ENCODE data around the gene N4BP2. TPM values are rescaled to one million over a fixed set of nuclear protein-coding genes. Genes with fewer than 3 reads are reported as not detected.

The N4BP2 gene
- total RNA-seq, 1 experiment from 2014 or later: 8.5 TPM

DNA sequence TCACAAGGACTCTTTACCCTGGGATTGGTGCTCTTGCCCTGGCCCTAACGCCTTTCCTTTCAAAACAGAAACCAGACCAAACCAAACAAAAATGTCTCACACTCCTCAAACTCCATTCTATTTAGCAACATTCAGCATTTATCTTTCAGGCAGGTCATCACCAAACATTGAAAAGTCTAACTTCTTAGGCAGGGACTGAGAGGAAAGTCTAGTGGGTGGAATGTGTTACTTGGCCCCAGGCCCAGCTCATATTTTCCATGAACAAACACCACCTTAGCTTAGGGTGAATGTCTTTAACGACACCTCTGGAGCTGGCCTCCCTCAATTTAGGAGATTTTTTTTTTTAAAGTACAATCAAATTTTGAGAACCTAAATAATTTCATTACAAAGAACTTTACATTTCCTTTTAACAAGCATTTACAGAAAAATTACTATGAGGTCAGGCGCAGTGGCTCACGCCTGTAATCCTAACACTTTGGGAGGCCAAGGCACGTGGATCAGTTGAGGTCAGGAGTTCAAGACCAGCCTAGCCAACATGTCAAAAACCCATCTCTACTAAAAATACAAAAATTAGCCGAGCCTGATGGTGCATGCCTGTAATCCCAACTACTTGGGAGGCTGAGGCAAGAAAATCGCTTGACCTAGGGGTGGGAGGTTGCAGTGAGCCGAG lies 10.2 kb upstream of the N4BP2 start:
- no peaks in the 10 kb centered on the region for H3K27me3 ChIP-seq (ENCODE audit: control insufficient read depth, insufficient read depth, low read length)
- peak; percentile 83 for ATAC-seq
- ChIA-PET CTCF (interaction anchor here (0.6 to 1.0 kb wide), 2 partner anchors 132 to 263 kb away, joined by 3 to 5 read pairs; no protein-coding TSS in a partner anchor), POLR2A (no interaction called here)
- H3K4me3 ChIP-seq (ENCODE audit: low read depth in 2 of 2, low read length in 2 of 2): no peak overlapping the region
- in situ Hi-C loops (cut with HindIII; ENCODE audit: low pct_unique_long_range_greater_than_20kb, low sequenced_read_pairs): no loop called here
- peaks cover 8% of the 10 kb centered on the region for H3K4me1 ChIP-seq (ENCODE audit: control insufficient read depth, insufficient read depth, low read length)
- no peak for DNase-seq (ENCODE audit: low read depth, low spot score)
- no peaks in the 10 kb centered on the region for H3K36me3 ChIP-seq (ENCODE audit: control insufficient read depth, insufficient read depth, low read length)
- TF ChIP-seq, protein P1, sequence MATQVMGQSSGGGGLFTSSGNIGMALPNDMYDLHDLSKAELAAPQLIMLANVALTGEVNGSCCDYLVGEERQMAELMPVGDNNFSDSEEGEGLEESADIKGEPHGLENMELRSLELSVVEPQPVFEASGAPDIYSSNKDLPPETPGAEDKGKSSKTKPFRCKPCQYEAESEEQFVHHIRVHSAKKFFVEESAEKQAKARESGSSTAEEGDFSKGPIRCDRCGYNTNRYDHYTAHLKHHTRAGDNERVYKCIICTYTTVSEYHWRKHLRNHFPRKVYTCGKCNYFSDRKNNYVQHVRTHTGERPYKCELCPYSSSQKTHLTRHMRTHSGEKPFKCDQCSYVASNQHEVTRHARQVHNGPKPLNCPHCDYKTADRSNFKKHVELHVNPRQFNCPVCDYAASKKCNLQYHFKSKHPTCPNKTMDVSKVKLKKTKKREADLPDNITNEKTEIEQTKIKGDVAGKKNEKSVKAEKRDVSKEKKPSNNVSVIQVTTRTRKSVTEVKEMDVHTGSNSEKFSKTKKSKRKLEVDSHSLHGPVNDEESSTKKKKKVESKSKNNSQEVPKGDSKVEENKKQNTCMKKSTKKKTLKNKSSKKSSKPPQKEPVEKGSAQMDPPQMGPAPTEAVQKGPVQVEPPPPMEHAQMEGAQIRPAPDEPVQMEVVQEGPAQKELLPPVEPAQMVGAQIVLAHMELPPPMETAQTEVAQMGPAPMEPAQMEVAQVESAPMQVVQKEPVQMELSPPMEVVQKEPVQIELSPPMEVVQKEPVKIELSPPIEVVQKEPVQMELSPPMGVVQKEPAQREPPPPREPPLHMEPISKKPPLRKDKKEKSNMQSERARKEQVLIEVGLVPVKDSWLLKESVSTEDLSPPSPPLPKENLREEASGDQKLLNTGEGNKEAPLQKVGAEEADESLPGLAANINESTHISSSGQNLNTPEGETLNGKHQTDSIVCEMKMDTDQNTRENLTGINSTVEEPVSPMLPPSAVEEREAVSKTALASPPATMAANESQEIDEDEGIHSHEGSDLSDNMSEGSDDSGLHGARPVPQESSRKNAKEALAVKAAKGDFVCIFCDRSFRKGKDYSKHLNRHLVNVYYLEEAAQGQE (IDR thresholded peaks at IDR 0.05; ENCODE audit: insufficient read depth in 1 of 2, low read depth in 2 of 2, low read length in 1 of 2): no peak
- TF ChIP-seq, protein P2, sequence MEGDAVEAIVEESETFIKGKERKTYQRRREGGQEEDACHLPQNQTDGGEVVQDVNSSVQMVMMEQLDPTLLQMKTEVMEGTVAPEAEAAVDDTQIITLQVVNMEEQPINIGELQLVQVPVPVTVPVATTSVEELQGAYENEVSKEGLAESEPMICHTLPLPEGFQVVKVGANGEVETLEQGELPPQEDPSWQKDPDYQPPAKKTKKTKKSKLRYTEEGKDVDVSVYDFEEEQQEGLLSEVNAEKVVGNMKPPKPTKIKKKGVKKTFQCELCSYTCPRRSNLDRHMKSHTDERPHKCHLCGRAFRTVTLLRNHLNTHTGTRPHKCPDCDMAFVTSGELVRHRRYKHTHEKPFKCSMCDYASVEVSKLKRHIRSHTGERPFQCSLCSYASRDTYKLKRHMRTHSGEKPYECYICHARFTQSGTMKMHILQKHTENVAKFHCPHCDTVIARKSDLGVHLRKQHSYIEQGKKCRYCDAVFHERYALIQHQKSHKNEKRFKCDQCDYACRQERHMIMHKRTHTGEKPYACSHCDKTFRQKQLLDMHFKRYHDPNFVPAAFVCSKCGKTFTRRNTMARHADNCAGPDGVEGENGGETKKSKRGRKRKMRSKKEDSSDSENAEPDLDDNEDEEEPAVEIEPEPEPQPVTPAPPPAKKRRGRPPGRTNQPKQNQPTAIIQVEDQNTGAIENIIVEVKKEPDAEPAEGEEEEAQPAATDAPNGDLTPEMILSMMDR (IDR thresholded peaks at IDR 0.05): no peak
- TF ChIP-seq TCF7L2 (IDR thresholded peaks at IDR 0.05; ENCODE audit: low read depth, low read length): no peak
- no peak for TF ChIP-seq SIN3A (IDR thresholded peaks at IDR 0.05; ENCODE audit: borderline replicate concordance, insufficient read depth, low read depth, low read length)
- no peak for TF ChIP-seq POLR2AphosphoS5 (IDR thresholded peaks at IDR 0.05; ENCODE audit: low read depth, low read length)
- BruUV-seq (replicated peaks): no TSS peak
- peak overlapping the region; percentile 66; the same call in 1 of the 2 replicates for H3K27ac ChIP-seq (ENCODE audit: low read length)
- intact Hi-C loops (cut with micrococcal nuclease; ENCODE audit: unreplicated experiment): no loop called here
- H3K9me3 ChIP-seq (ENCODE audit: control insufficient read depth, insufficient read depth, low read depth, low read length): no peaks in the 10 kb centered on the region

DNA sequence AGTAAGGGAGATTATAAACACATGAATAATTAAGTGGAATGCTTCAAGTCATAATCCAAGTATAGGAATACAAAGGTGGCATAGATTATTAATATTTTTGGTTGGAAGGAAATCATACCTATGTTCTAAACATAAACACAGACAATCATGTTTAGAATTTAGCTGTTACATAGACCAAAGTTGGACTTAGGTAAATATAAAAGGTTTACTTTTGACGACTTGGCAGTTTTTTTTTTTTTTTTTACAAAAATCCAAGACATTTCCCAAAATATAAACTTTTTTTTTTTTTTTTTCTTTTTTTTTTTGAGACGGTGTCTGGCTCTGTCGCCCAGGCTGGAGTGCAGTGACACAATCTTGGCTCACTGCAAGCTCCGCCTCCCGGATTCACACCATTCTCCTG lies 3.5 kb upstream of the N4BP2 start:
- H3K9me3 ChIP-seq (ENCODE audit: control insufficient read depth, insufficient read depth, low read depth, low read length): no peaks in the 10 kb centered on the region
- DNase-seq (ENCODE audit: low read depth, low spot score) (no peak), ATAC-seq (no peak)
- ChIA-PET CTCF (interaction anchor here (0.6 kb wide), 1 partner anchor 558 kb away, joined by 4 read pairs; no protein-coding TSS in a partner anchor), POLR2A (no interaction called here)
- no peak overlapping the region for H3K4me3 ChIP-seq (ENCODE audit: low read depth in 2 of 2, low read length in 2 of 2)
- no peaks in the 10 kb centered on the region for H3K36me3 ChIP-seq (ENCODE audit: control insufficient read depth, insufficient read depth, low read length)
- no TSS peak for BruUV-seq (replicated peaks)
- intact Hi-C loops (cut with micrococcal nuclease; ENCODE audit: unreplicated experiment) (loop anchor here (10.0 kb wide), 1 partner anchor 262 kb away; no protein-coding TSS in a partner anchor), in situ Hi-C loops (cut with HindIII; ENCODE audit: low pct_unique_long_range_greater_than_20kb, low sequenced_read_pairs) (no loop called here)
- TF ChIP-seq SIN3A (IDR thresholded peaks at IDR 0.05; ENCODE audit: borderline replicate concordance, insufficient read depth, low read depth, low read length) (no peak), POLR2AphosphoS5 (IDR thresholded peaks at IDR 0.05; ENCODE audit: low read depth, low read length) (no peak), TCF7L2 (IDR thresholded peaks at IDR 0.05; ENCODE audit: low read depth, low read length) (no peak)
- TF ChIP-seq, protein P2 (IDR thresholded peaks at IDR 0.05): no peak
- TF ChIP-seq, protein P1 (IDR thresholded peaks at IDR 0.05; ENCODE audit: insufficient read depth in 1 of 2, low read depth in 2 of 2, low read length in 1 of 2): no peak
- H3K27ac ChIP-seq (ENCODE audit: low read length): no peak overlapping the region
- H3K27me3 ChIP-seq (ENCODE audit: control insufficient read depth, insufficient read depth, low read length): no peaks in the 10 kb centered on the region
- H3K4me1 ChIP-seq (ENCODE audit: control insufficient read depth, insufficient read depth, low read length): peaks cover 6% of the 10 kb centered on the region; the same call in 1 of the 2 replicates
